PC-3 (cell line): ENCODE data around the gene XAGE1B. TPM values are rescaled to one million over a fixed set of nuclear protein-coding genes. Genes with fewer than 3 reads are reported as not detected.
"Not testable (repeated sequence)": the region's sequence is repeated elsewhere in the genome, so short reads cannot be mapped to it uniquely, and the experiment has no call there.

Experiments used
- ATAC-seq: fragments of 200-7000 bp; cut with Tn5 transposase; 2 replicates; pipeline ENCODE4 v1.9.1; 2020; ENCODE audit warnings: mild to moderate bottlenecking, moderate library complexity
- BruUV-seq: library from RNA; stranded (reverse); fragments of 400-500 nt; replicated peaks from 2 replicates; lab custom pipeline; 2021; lab: Mats Ljungman, UMichigan
- CTCF ChIA-PET: fragments of 300-600 bp; sonication (Branson Sonifier 250); formaldehyde crosslinking; loops from one replicate; lab custom pipeline; 2022; ENCODE audit warnings: antibody characterized with exemption; lab: Charles Lee
- POLR2A ChIA-PET: fragments of 300-600 bp; sonication (Branson Sonifier 250); formaldehyde crosslinking; loops from one replicate; lab custom pipeline; 2022; ENCODE audit warnings: antibody characterized with exemption; ENCODE audit not compliant: unreplicated experiment; lab: Charles Lee
- DNase-seq: peaks from one replicate; pipeline ENCODE4 v3.0.0-alpha.2; 2015
- H2AFZ ChIP-seq: fragments of 300-600 bp; sonication (generic); 2 replicates; pipeline ENCODE4 v1.6.0; 2016; ENCODE audit warnings: antibody characterized with exemption, low read length
- H3F3A ChIP-seq: fragments of 300-600 bp; sonication (generic); one replicate; pipeline ENCODE4 v1.6.0; 2017; ENCODE audit warnings: antibody characterized with exemption, low read length, control low read depth, mild to moderate bottlenecking; ENCODE audit not compliant: unreplicated experiment
- H3K27ac ChIP-seq: fragments of 300-600 bp; sonication (generic); 2 replicates; pipeline ENCODE4 v1.5.1; 2016; ENCODE audit warnings: mild to moderate bottlenecking, low read length
- H3K27me3 ChIP-seq: fragments of 300-600 bp; sonication (generic); 2 replicates; pipeline ENCODE4 v1.6.1; 2016; ENCODE audit warnings: low read length, mixed read lengths
- H3K36me3 ChIP-seq: fragments of 300-600 bp; sonication (generic); 2 replicates; pipeline ENCODE4 v1.6.1; 2016; ENCODE audit warnings: low read depth, mixed run types, low read length, mixed read lengths
- H3K4me1 ChIP-seq: fragments of 300-600 bp; sonication (generic); 2 replicates; pipeline ENCODE4 v1.5.1; 2016; ENCODE audit warnings: low read length; ENCODE audit not compliant: insufficient read depth
- H3K4me2 ChIP-seq: fragments of 300-600 bp; sonication (generic); 2 replicates; pipeline ENCODE4 v1.6.0; 2016; ENCODE audit warnings: low read length
- H3K4me3 ChIP-seq: fragments of 300-600 bp; sonication (generic); 2 replicates; pipeline ENCODE4 v1.5.1; 2016; ENCODE audit warnings: mild to moderate bottlenecking, low read length, mixed read lengths
- H3K79me2 ChIP-seq: fragments of 300-600 bp; sonication (generic); 2 replicates; pipeline ENCODE4 v1.6.1; 2017; ENCODE audit warnings: low read length, mixed read lengths
- H3K9ac ChIP-seq: fragments of 300-600 bp; sonication (generic); 2 replicates; pipeline ENCODE4 v1.6.0; 2016; ENCODE audit warnings: mild to moderate bottlenecking, low read length
- H3K9me2 ChIP-seq: fragments of 300-600 bp; sonication (generic); replicated peaks from 2 replicates; pipeline ENCODE4 v1.6.1; 2016; ENCODE audit warnings: mixed run types, low read length, mixed read lengths
- H3K9me3 ChIP-seq: fragments of 300-600 bp; sonication (generic); 2 replicates; pipeline ENCODE4 v1.6.1; 2016; ENCODE audit warnings: low read length, mixed read lengths
- H4K20me1 ChIP-seq: fragments of 300-600 bp; sonication (generic); 2 replicates; pipeline ENCODE4 v1.6.1; 2016; ENCODE audit warnings: low read length, mixed read lengths
- CTCF ChIP-seq: fragments of 300-600 bp; sonication (generic); conservative IDR thresholded peaks from 2 replicates; pipeline ENCODE4 v1.5.1; 2017; ENCODE audit warnings: antibody characterized with exemption, low read depth, mild to moderate bottlenecking, low read length
- EZH2 ChIP-seq: fragments of 300-600 bp; sonication (generic); IDR thresholded peaks from one replicate; pipeline ENCODE4 v1.6.1; 2017; ENCODE audit warnings: antibody characterized with exemption, mild to moderate bottlenecking, low read length; ENCODE audit not compliant: unreplicated experiment
- EZH2phosphoT487 ChIP-seq: fragments of 300-600 bp; sonication (generic); IDR thresholded peaks from 2 replicates; pipeline ENCODE4 v1.6.1; 2018; ENCODE audit warnings: mild to moderate bottlenecking, antibody characterized with exemption, low read length, borderline replicate concordance
- intact Hi-C: fragments of 100-400 bp; cut with micrococcal nuclease; formaldehyde crosslinking; loops from 2 replicates; pipeline ENCODE4 v1.9.0; 2023
- total RNA-seq: library from RNA; depleted of rRNA; stranded (reverse); fragments of >200 nt; gene quantifications from 2 replicates; pipeline ENCODE4 v1.2.3, GENCODE V29; 2014

The XAGE1B gene
- total RNA-seq, 1 experiment from 2014 or later: not detected

GRCh38 chrX:52556741-52557140 lies 39.9 kb upstream of the XAGE1B start:
- no peak overlapping the region for H2AFZ ChIP-seq
- intact Hi-C loops: no loop called here
- no peak overlapping the region for H3K4me2 ChIP-seq
- no peaks in the 10 kb centered on the region for H3F3A ChIP-seq
- H3K4me1 ChIP-seq: no peaks in the 10 kb centered on the region
- no peak overlapping the region for H3K9ac ChIP-seq
- H3K9me2 ChIP-seq: no peaks in the 10 kb centered on the region
- no peaks in the 10 kb centered on the region for H3K9me3 ChIP-seq
- ChIA-PET POLR2A (no interaction called here), CTCF (no interaction called here)
- H3K27ac ChIP-seq: no peak overlapping the region
- H4K20me1 ChIP-seq: no peaks in the 10 kb centered on the region
- no peak for ATAC-seq
- H3K27me3 ChIP-seq: no peaks in the 10 kb centered on the region
- DNase-seq: no peak
- no peak overlapping the region for H3K4me3 ChIP-seq
- TF ChIP-seq CTCF (no peak), EZH2phosphoT487 (no peak), EZH2 (no peak)
- no peaks in the 10 kb centered on the region for H3K36me3 ChIP-seq
- no peaks in the 10 kb centered on the region for H3K79me2 ChIP-seq
- BruUV-seq: no TSS peak

- Histone ChIP-seq H2AFZ (no peak overlapping the region), H3K27ac (no peak overlapping the region), H3K4me2 (no peak overlapping the region), H4K20me1 (no peaks in the 10 kb centered on the region), H3F3A (no peaks in the 10 kb centered on the region), H3K9me2 (no peaks in the 10 kb centered on the region), H3K9ac (no peak overlapping the region), H3K9me3 (no peaks in the 10 kb centered on the region), H3K79me2 (no peaks in the 10 kb centered on the region), H3K36me3 (no peaks in the 10 kb centered on the region), H3K4me3 (no peak overlapping the region), H3K27me3 (no peaks in the 10 kb centered on the region), H3K4me1 (no peaks in the 10 kb centered on the region)
- BruUV-seq: no TSS peak
- DNase-seq: no peak
- POLR2A ChIA-PET: no interaction called here
- no peak for ATAC-seq
- CTCF ChIA-PET: no interaction called here
- intact Hi-C loops: no loop called here
- TF ChIP-seq CTCF: no peak
Observed at GRCh38 chrX:52553995-52554642, 37.3 kb upstream of the XAGE1B start.

GRCh38 chrX:52548769-52549168 lies 31.9 kb upstream of the XAGE1B start:
- not testable (repeated sequence) for ATAC-seq

More at GRCh38 chrX:52548769-52549168, 31.9 kb upstream of the XAGE1B start:
- CTCF ChIA-PET, H3K4me1 ChIP-seq, H3F3A ChIP-seq, H2AFZ ChIP-seq, H3K9me3 ChIP-seq, H4K20me1 ChIP-seq, POLR2A ChIA-PET, H3K36me3 ChIP-seq, H3K79me2 ChIP-seq, H3K27ac ChIP-seq, intact Hi-C loops, H3K27me3 ChIP-seq, H3K9ac ChIP-seq, H3K4me3 ChIP-seq, BruUV-seq, H3K4me2 ChIP-seq, H3K9me2 ChIP-seq, DNase-seq: not testable (repeated sequence)
